Kidney (tissue), 14 donors: ENCODE data around the gene TM9SF4. TPM values are rescaled to one million over a fixed set of nuclear protein-coding genes. Genes with fewer than 3 reads are reported as not detected.
A peak's percentile ranks its signal among the peaks of the same experiment; 100 is the strongest.

Experiments used
- DNase-seq, 5 donors: peaks; one replicate each; pipeline ENCODE4 v3.0.0-alpha.2; 2013 to 2020
- FAIRE-seq: peaks from 2 replicates; lab custom pipeline; 2012; peaks lifted over from hg19 to GRCh38; lab: Jason Lieb, UNC
- H3K27ac ChIP-seq, 2 donors: one replicate each; pipeline ENCODE4 v1.7.0; 2013; ENCODE audit warnings: low read depth in 2 of 2, low read length in 2 of 2, inconsistent platforms in 1 of 2
- H3K27me3 ChIP-seq: one replicate; pipeline ENCODE4 v1.7.1; 2013; ENCODE audit warnings: low read length, inconsistent platforms; ENCODE audit not compliant: control insufficient read depth, insufficient read depth
- H3K36me3 ChIP-seq, 3 donors: one replicate each; pipeline versions ENCODE4 v1.7.0 to v1.7.1; 2013; ENCODE audit warnings: low read length in 3 of 3, control low read depth in 1 of 3, inconsistent platforms in 1 of 3; ENCODE audit not compliant: insufficient read depth in 3 of 3, control insufficient read depth in 2 of 3
- H3K4me1 ChIP-seq, 3 donors: one replicate each; pipeline versions ENCODE4 v1.7.0 to v1.7.1; 2013; ENCODE audit warnings: low read length in 3 of 3, inconsistent platforms in 1 of 3, low read depth in 1 of 3; ENCODE audit not compliant: control insufficient read depth in 2 of 3, insufficient read depth in 2 of 3
- H3K4me3 ChIP-seq, 3 donors: one replicate each; pipeline versions ENCODE4 v1.7.0 to v1.8.1; 2013; ENCODE audit warnings: low read length in 3 of 3, control low read depth in 1 of 3, inconsistent platforms in 1 of 3
- H3K9ac ChIP-seq, 3 donors: one replicate each; pipeline versions ENCODE4 v1.7.0 to v1.7.1; 2013; ENCODE audit warnings: low read length in 3 of 3, control low read depth in 1 of 3, inconsistent platforms in 1 of 3
- H3K9me3 ChIP-seq, 3 donors: one replicate each; pipeline versions ENCODE4 v1.7.0 to v1.7.1; 2013; ENCODE audit warnings: low read length in 3 of 3, control low read depth in 1 of 3, inconsistent platforms in 1 of 3; ENCODE audit not compliant: control insufficient read depth in 2 of 3, insufficient read depth in 1 of 3
- intact Hi-C: fragments of 100-400 bp; cut with DNase I; formaldehyde crosslinking; loops from one replicate; pipeline ENCODE4 v1.11.1; 2022
- polyA plus RNA-seq: library from polyadenylated mRNA; stranded (reverse); fragments of 350-450 nt; fragmentation: Illumina TruSeq; extraction: RNeasy Lipid Tissue Mini Kit (QIAGEN cat#74804); gene quantifications from one replicate; pipeline ENCODE4 v1.2.3, GENCODE V29; 2014; ENCODE audit warnings: low read depth, low replicate concordance; ENCODE audit not compliant: insufficient read depth
- total RNA-seq: library from RNA; stranded (reverse); fragmentation: NEBNext Ultra II Directional; extraction: Animal tissue kit (Norgen Biotek cat#: 25700); gene quantifications from one replicate; pipeline ENCODE4 v1.2.1, GENCODE V29; 2021
- TF ChIP-seq, protein P1 (sequence below): IDR thresholded peaks from 3 replicates; pipeline ENCODE4 v1.5.1; 2012; ENCODE audit warnings: mild to moderate bottlenecking, moderate library complexity, borderline replicate concordance; ENCODE audit not compliant: insufficient read depth; ENCODE audit errors: extremely low read depth
- donor health status: control.
- donor health status: control.
- donor health status: control.
- donor health status: control.
- donor health status: control.
- donor health status: DM: yes; HTN: yes; CAD: no.
- donor health status: Normal renal cell carcinoma (clear cell type).

TM9SF4 gene
- total and polyA plus RNA-seq, 2 donors from 2014 or later = 26.3 to 52.0 TPM

DNA sequence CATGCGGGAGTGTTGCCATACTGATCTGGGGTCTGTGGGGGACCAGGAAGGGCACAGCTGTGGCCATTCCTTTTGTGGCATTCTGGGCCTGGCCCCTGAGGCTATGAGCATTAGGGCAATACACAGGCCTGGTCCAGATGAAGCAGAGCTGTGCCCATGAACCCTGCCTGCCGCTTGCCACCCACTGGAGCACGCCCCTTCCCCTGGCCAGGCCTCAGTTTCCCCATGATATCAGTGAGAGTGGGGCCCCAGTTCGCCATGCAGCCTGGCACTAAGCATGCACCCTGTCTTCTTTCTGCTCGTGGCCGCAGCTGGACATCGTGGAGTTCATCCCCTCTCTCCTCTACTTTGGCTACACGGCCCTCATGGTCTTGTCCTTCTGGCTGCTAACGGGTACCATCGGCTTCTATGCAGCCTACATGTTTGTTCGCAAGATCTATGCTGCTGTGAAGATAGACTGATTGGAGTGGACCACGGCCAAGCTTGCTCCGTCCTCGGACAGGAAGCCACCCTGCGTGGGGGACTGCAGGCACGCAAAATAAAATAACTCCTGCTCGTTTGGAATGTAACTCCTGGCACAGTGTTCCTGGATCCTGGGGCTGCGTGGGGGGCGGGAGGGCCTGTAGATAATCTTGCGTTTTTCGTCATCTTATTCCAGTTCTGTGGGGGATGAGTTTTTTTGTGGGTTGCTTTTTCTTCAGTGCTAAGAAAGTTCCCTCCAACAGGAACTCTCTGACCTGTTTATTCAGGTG is 55.6 kb downstream of the TM9SF4 start:
- peaks cover 3 to 26% (median 22%) of the 10 kb centered on the region in 3 donors for H3K36me3 ChIP-seq
- FAIRE-seq = no peak
- TF ChIP-seq, protein P1, sequence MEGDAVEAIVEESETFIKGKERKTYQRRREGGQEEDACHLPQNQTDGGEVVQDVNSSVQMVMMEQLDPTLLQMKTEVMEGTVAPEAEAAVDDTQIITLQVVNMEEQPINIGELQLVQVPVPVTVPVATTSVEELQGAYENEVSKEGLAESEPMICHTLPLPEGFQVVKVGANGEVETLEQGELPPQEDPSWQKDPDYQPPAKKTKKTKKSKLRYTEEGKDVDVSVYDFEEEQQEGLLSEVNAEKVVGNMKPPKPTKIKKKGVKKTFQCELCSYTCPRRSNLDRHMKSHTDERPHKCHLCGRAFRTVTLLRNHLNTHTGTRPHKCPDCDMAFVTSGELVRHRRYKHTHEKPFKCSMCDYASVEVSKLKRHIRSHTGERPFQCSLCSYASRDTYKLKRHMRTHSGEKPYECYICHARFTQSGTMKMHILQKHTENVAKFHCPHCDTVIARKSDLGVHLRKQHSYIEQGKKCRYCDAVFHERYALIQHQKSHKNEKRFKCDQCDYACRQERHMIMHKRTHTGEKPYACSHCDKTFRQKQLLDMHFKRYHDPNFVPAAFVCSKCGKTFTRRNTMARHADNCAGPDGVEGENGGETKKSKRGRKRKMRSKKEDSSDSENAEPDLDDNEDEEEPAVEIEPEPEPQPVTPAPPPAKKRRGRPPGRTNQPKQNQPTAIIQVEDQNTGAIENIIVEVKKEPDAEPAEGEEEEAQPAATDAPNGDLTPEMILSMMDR = no peak
- intact Hi-C loops = no loop called here
- peaks cover 2 to 3% (median 3%) of the 10 kb centered on the region in 3 donors for H3K4me1 ChIP-seq
- H3K4me3 ChIP-seq = no peak overlapping the region
- no peak overlapping the region for H3K9ac ChIP-seq
- no peaks in the 10 kb centered on the region for H3K27me3 ChIP-seq
- H3K27ac ChIP-seq = no peak overlapping the region
- no peak for DNase-seq
- no peaks in the 10 kb centered on the region for H3K9me3 ChIP-seq

GRCh38 chr20:32165836-32166545 is 56.5 kb downstream of the TM9SF4 start:
- Histone ChIP-seq H3K27me3 (no peaks in the 10 kb centered on the region), H3K9ac (no peak overlapping the region), H3K4me1 (peaks cover 2 to 3% (median 3%) of the 10 kb centered on the region in 3 donors), H3K27ac (no peak overlapping the region), H3K36me3 (peaks cover 3 to 26% (median 18%) of the 10 kb centered on the region in 3 donors), H3K9me3 (no peaks in the 10 kb centered on the region), H3K4me3 (no peak overlapping the region)
- FAIRE-seq (no peak), DNase-seq (peak in 1 of 5 donors; percentile 22)
- intact Hi-C loops = no loop called here
- TF ChIP-seq, protein P1 = no peak

DNA sequence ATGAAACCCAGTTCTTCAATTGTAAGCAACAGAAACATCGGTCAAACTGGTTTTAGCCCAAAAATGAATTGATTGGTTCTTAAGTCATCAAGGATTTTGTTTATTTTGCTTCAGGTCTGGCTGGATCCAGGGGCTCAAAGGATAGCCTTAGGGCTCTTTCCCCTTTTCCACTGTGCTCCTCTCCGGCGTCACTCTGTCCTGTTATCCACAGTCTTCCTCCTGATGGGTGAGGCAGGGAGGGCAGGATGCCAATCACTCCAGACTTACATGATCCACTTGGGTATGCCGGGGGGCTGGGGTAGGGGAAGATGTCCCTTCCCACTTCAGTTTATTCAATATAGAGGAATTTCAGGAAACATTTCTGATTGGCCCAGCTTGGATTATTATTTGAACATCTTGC is 58.0 kb downstream of the TM9SF4 start:
- peaks cover 2 to 12% (median 3%) of the 10 kb centered on the region in 3 donors for H3K36me3 ChIP-seq
- TF ChIP-seq, protein P1 = no peak
- peak overlapping the region in 1 of 2 donors; percentile 9 for H3K27ac ChIP-seq
- no peaks in the 10 kb centered on the region for H3K27me3 ChIP-seq
- H3K9me3 ChIP-seq = no peaks in the 10 kb centered on the region
- FAIRE-seq (no peak), DNase-seq (no peak)
- no peak overlapping the region for H3K9ac ChIP-seq
- intact Hi-C loops = no loop called here
- H3K4me3 ChIP-seq = no peak overlapping the region
- peaks cover 2 to 3% (median 3%) of the 10 kb centered on the region in 3 donors for H3K4me1 ChIP-seq
